ENCODE data around the gene TXNRD1. TPM values are rescaled to one million over a fixed set of nuclear protein-coding genes. Genes with fewer than 3 reads are reported as not detected.

The TXNRD1 gene
- total RNA-seq, 1 donor from 2014 or later = 176 TPM

- H3K79me2 ChIP-seq (ENCODE audit: insufficient read depth, low read length) = no peaks in the 10 kb centered on the region
- DNase-seq (ENCODE audit: low read depth) (no peak), FAIRE-seq (no peak)
- H3K4me3 ChIP-seq (ENCODE audit: insufficient read depth, low read depth, low read length) = no peak overlapping the region
- H3K9ac ChIP-seq (ENCODE audit: low read length) = no peak overlapping the region
- no peaks in the 10 kb centered on the region for H3K4me1 ChIP-seq (ENCODE audit: insufficient read depth, low read length)
- Mint-ChIP-seq H3K4me1 (ENCODE audit: low read depth, unreplicated experiment) (no peaks in the 10 kb centered on the region), H3K9me3 (ENCODE audit: unreplicated experiment) (no peaks in the 10 kb centered on the region), H3K27me3 (ENCODE audit: low read depth, unreplicated experiment) (no peaks in the 10 kb centered on the region), H3K27ac (ENCODE audit: unreplicated experiment) (no peak overlapping the region), H3K36me3 (ENCODE audit: low read depth, unreplicated experiment) (no peaks in the 10 kb centered on the region), H3K4me3 (ENCODE audit: unreplicated experiment) (no peak overlapping the region)
- H3K9me3 ChIP-seq (ENCODE audit: insufficient read depth, low read depth, low read length) = no peaks in the 10 kb centered on the region
- no peaks in the 10 kb centered on the region for H3K36me3 ChIP-seq (ENCODE audit: insufficient read depth, low read length)
- H3K27me3 ChIP-seq (ENCODE audit: insufficient read depth, low read length) = no peaks in the 10 kb centered on the region
- no peaks in the 10 kb centered on the region for H4K20me1 ChIP-seq (ENCODE audit: insufficient read depth, low read length)
- H2AFZ ChIP-seq (ENCODE audit: low read depth, low read length) = no peak overlapping the region
- TF ChIP-seq EZH2 (IDR thresholded peaks at IDR 0.05; ENCODE audit: insufficient read depth, low read length) (no peak), CTCF (IDR thresholded peaks at IDR 0.05; ENCODE audit: insufficient read depth, low read depth, low read length) (no peak)
- no peak overlapping the region for H3K4me2 ChIP-seq (ENCODE audit: low read length)
- no peak overlapping the region for H3K27ac ChIP-seq (ENCODE audit: low read depth, low read length)
Measured at GRCh38 chr12:104207416-104208205, 8.0 kb upstream of the TXNRD1 start.

GRCh38 chr12:104212516-104212915, 3.1 kb upstream of the TXNRD1 start:
- Histone ChIP-seq H3K4me2 (ENCODE audit: low read length) (no peak overlapping the region), H3K27ac (ENCODE audit: low read depth, low read length) (no peak overlapping the region), H3K9me3 (ENCODE audit: insufficient read depth, low read depth, low read length) (no peaks in the 10 kb centered on the region), H3K79me2 (ENCODE audit: insufficient read depth, low read length) (no peaks in the 10 kb centered on the region), H2AFZ (ENCODE audit: low read depth, low read length) (no peak overlapping the region), H4K20me1 (ENCODE audit: insufficient read depth, low read length) (no peaks in the 10 kb centered on the region), H3K36me3 (ENCODE audit: insufficient read depth, low read length) (no peaks in the 10 kb centered on the region), H3K27me3 (ENCODE audit: insufficient read depth, low read length) (no peaks in the 10 kb centered on the region), H3K9ac (ENCODE audit: low read length) (no peak overlapping the region), H3K4me1 (ENCODE audit: insufficient read depth, low read length) (no peaks in the 10 kb centered on the region), H3K4me3 (ENCODE audit: insufficient read depth, low read depth, low read length) (no peak overlapping the region)
- DNase-seq (ENCODE audit: low read depth) (no peak), FAIRE-seq (no peak)
- Mint-ChIP-seq H3K36me3 (ENCODE audit: low read depth, unreplicated experiment) (no peaks in the 10 kb centered on the region), H3K9me3 (ENCODE audit: unreplicated experiment) (peaks cover 3% of the 10 kb centered on the region), H3K4me3 (ENCODE audit: unreplicated experiment) (no peak overlapping the region), H3K27me3 (ENCODE audit: low read depth, unreplicated experiment) (no peaks in the 10 kb centered on the region), H3K27ac (ENCODE audit: unreplicated experiment) (no peak overlapping the region), H3K4me1 (ENCODE audit: low read depth, unreplicated experiment) (no peaks in the 10 kb centered on the region)
- no peak for TF ChIP-seq CTCF (IDR thresholded peaks at IDR 0.05; ENCODE audit: insufficient read depth, low read depth, low read length)
- no peak for TF ChIP-seq EZH2 (IDR thresholded peaks at IDR 0.05; ENCODE audit: insufficient read depth, low read length)

GRCh38 chr12:104213952-104214351, 1.6 kb upstream of the TXNRD1 start:
- no peak overlapping the region for H2AFZ ChIP-seq (ENCODE audit: low read depth, low read length)
- H3K27me3 ChIP-seq (ENCODE audit: insufficient read depth, low read length) = no peaks in the 10 kb centered on the region
- no peaks in the 10 kb centered on the region for H3K9me3 ChIP-seq (ENCODE audit: insufficient read depth, low read depth, low read length)
- Mint-ChIP-seq H3K4me3 (ENCODE audit: unreplicated experiment) (no peak overlapping the region), H3K9me3 (ENCODE audit: unreplicated experiment) (peaks cover 3% of the 10 kb centered on the region), H3K27me3 (ENCODE audit: low read depth, unreplicated experiment) (no peaks in the 10 kb centered on the region), H3K4me1 (ENCODE audit: low read depth, unreplicated experiment) (peaks cover 2% of the 10 kb centered on the region), H3K36me3 (ENCODE audit: low read depth, unreplicated experiment) (no peaks in the 10 kb centered on the region), H3K27ac (ENCODE audit: unreplicated experiment) (no peak overlapping the region)
- peaks cover 5% of the 10 kb centered on the region for H3K4me1 ChIP-seq (ENCODE audit: insufficient read depth, low read length)
- H3K79me2 ChIP-seq (ENCODE audit: insufficient read depth, low read length) = no peaks in the 10 kb centered on the region
- no peak for TF ChIP-seq CTCF (IDR thresholded peaks at IDR 0.05; ENCODE audit: insufficient read depth, low read depth, low read length)
- TF ChIP-seq EZH2 (IDR thresholded peaks at IDR 0.05; ENCODE audit: insufficient read depth, low read length) = no peak
- no peaks in the 10 kb centered on the region for H3K36me3 ChIP-seq (ENCODE audit: insufficient read depth, low read length)
- H3K9ac ChIP-seq (ENCODE audit: low read length) = no peak overlapping the region
- no peak overlapping the region for H3K4me2 ChIP-seq (ENCODE audit: low read length)
- no peaks in the 10 kb centered on the region for H4K20me1 ChIP-seq (ENCODE audit: insufficient read depth, low read length)
- DNase-seq (ENCODE audit: low read depth) = peak; percentile 86
- H3K4me3 ChIP-seq (ENCODE audit: insufficient read depth, low read depth, low read length) = no peak overlapping the region
- no peak for FAIRE-seq
- H3K27ac ChIP-seq (ENCODE audit: low read depth, low read length) = no peak overlapping the region

Data from astrocyte (in vitro differentiated cells and primary cell).